CD1c-positive myeloid dendritic cell (primary cell): ENCODE results near the gene CEP85.

Source experiments
- DNase-seq: peaks from one replicate; pipeline ENCODE4 v3.0.0-alpha.2; 2016; ENCODE audit errors: extremely low spot score

The CEP85 gene

DNA sequence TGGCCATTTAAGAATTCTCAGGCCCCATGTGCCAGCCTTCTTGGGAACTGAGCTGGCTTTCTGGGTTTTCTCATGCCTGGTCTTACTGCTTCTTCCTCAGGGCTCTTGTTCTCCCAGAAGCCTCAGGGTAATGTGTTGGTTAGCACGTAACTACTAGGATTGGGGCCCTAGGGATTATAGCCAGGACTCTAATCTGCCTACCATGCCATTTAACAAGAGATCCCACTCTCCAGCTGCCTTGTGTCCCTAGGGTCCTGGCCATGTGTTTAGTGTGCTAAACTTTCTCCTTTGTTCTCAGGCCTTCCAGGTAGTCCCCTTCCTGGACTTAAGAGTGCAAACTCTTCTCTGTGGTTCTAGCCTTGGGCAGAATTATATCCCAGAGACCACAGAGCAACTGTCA lies 43.7 kb downstream of the CEP85 start:
- DNase-seq, result no peak

DNA sequence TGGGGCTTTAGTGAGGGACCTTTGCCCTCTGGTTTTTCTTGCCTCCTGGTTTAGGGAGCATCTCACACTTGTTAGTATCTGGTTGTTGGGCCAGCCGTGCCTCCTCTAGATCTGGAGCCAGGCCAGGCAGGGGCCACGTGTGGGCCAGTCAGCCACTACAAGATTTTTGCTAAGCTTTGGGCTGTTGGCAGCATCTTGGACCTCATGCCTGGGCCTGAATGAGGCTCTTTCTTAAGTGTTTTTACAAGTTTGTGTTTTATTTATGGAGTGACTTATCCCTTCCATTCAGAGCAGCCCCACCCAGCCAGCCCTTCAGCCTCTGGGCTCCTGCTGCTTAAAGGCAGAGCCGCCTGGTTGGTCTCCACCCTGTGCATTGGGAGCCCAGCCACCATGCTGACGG lies 44.3 kb downstream of the CEP85 start:
- DNase-seq, result no peak

DNA sequence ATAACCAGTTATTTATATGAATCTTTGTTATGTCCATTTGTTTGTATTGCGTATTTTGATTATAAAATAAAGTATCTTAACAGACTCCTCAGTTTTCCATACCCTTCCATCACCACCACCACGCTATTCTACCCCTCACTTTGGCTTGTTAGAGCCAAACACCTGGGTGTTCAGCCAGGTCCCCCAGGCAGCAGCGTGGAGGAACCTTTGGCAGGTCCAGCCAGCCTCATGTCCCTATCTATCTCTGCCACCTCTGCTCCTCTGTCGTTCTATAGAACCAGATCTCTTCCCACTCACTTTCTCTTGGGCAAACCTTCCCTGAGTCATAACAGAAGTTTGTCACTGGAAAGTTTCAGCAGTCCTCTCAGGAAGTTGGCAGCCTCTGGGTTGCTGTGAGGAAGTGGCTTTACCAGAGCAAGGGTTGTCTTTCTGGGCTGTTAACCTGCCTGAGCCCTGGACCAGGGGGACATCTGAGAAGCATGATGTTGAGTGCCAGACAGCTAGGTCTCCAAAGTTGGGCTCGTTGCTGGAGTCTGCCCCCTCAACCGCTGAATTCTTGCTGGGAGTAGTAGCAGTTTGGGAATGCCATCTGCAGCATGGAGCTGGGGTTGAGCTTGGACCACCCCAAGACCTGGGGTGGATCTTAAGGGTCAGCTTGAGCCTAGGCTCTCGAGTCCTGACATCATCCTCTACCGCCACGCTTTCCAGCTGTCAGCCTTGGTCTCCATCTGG lies 44.9 kb downstream of the CEP85 start:
- DNase-seq, result peak; percentile 97

DNA sequence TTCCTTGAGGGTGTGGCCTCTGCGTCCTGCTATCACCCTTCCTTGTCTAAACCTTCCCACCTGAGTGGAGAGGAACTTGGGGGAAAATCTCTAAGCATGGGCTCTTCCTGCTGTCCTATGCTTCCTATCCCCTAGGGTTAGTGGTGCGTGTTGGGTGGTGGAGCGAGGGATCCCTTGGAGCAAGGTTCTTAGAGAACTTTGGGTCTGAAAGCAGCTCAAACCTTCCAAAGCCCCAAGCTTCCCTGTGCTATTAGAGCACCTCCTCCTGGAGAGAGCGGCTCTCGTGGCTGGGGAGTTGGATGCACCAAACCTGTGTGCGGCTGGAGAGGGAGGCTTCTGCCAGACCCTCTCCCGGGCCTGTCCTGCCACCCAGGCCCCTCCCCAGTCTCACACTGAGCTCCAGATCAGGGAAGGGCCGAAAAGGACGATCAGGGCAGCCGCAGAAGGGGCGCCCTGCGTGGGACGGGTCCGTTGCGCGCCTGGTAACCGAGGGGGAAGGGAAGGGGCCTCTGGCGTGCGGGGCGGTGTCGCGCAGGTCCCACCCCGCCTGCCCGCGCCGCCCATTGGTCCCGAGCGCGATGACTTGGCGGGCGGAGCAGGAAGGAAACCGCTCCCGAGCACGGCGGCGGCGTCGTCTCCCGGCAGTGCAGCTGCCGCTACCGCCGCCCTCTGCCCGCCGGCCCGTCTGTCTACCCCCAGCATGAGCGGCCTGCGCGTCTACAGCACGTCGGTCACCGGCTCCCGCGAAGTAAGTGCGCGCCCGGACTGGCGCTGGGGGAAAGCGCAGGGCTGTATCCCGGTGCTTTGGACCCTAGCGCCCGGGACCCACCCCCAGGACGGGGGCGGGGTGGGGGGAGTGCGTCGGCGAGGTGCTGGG lies 45.7 kb downstream of the CEP85 start, which contains the start of gene SH3BGRL3:
TSS of gene SH3BGRL3 (plus strand) at position 631 of the 877 bp plus-strand sequence. CDS start at position 701, 70 bp downstream.
- DNase-seq, result peak; percentile 93

GRCh38 chr1:26280333-26281042 lies 46.5 kb downstream of the CEP85 start:
- DNase-seq, result peak; percentile 44

DNA sequence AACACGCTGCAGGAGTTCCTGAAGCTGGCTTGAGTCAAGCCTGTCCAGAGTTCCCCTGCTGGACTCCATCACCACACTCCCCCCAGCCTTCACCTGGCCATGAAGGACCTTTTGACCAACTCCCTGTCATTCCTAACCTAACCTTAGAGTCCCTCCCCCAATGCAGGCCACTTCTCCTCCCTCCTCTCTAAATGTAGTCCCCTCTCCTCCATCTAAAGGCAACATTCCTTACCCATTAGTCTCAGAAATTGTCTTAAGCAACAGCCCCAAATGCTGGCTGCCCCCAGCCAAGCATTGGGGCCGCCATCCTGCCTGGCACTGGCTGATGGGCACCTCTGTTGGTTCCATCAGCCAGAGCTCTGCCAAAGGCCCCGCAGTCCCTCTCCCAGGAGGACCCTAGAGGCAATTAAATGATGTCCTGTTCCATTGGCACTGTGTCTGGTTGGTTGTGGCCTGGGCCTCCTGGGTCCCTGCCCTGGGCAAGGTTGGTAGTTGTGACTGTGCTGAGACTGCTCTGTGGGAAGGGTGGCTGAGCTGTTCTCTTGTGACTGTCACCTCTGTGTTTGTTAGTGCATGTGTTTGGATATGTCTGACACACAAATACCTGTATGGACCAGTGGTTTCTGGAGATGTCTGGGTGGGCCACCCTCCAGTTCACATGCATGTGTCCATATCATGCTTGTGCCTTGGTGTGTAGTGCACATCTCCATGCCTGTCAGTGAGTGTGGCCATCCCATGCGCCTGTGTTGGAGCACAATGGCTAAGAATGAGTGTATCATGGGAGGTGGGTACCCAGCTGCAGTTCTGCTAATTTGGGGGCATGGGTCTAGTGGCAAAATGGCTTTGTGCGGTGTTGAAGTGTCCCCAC lies 47.3 kb downstream of the CEP85 start:
- no peak for DNase-seq

DNA sequence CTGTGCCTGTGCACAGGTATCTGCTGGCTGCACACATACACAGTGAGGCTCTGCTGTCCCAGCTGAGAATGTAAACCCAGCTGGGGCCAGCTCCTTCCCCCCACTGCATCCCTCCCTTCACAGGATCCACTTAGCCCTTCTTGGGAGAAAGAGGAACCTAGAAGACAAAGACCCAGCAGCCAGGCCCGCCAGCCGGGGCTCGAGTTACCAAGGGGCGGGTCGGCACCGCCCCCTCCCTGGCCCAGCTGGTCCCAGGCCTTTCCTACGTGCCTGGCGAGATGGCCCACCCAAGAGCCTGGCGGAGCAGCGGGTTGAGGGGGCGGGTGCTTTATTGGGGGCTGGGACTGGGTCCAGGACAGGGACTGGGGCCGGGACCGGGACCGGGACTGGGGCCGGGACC lies 48.0 kb downstream of the CEP85 start:
- peak; percentile 54 for DNase-seq

DNA sequence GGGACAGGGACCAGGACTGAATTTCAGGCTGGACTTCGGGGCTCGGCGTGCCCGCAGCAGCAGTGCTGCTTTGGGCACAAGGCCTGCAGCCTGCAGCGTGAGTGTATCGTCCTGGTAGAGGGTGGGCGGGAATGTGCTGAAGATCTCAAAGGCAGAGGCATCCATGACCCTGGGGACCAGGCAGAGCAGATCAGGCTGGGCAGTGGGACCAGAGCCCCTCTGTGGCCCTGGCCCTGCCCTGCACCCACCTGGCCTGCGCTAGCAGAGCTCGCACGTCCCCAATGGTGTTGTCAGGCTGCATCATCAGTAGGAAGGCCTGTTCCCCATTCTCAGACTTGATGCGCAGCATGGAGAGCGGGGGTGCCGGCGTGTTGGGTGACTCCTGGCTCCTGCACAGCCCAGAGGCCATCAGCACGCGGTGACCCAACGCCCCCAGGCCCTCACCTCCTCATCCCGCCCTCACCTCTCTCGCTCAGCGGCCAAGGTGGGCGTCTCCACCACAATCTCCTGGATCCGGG lies 48.5 kb downstream of the CEP85 start:
- DNase-seq, result peak; percentile 33

DNA sequence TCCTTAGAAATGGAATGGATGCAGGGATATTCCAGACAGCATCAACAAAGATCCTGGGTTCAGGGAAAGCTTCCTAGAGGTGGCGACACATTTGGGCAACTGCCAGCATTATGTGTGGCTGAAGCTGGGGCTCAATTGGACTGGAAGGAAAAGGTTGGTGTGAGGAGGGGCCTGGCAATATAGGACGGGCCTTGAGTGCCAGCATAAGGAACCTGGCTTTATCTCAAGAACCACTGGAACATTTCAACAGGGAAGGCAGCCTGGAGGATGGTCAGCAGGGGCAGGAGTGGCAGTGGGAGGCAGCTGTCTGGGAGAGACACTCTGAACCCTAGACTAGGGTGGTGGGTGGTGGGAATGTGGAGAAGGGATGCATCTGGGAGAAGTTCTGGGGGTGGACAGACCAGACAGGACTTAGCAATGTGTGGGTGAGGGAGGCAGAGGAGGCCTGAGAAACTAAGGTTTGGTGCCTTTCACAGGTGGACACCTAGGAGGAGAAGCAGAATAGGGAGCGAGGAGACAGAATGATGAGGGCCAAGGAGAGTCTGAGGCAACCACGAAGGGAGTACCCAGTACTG lies 49.4 kb downstream of the CEP85 start:
- no peak for DNase-seq

DNA sequence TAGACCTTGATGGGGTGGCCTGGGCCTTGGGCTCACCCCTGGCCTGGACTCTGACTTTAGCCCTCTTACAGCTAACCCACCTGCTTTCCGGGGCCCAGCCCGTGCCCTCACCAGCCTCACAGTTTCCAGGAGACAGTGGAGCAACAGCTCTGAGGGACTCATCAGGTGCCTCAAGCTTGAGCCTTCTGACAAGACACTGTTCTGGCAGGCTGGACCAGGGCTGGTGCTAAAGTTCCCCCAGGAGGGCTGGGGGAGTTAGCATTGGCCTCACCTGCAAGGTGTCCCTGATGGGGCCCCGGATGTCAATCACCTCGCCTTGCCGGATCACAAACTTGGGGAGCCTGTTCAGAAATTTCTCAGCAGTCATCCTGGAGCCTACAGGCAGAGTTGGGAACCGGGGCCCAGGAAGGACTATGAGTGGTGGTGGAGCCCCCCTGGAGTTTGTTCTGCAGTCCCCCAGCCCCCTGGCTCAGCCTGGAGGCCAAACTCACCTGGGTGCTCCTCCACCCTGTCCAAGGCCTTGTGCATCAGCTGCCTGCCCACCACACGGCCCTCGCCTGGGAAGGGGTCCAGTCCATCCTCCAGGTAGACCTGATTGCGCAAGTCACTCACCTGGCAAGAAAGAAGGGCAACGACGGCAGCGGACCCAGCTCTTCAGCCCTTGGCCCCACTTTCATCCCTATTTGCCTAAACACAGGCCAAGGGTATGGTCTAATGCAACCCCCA lies 50.0 kb downstream of the CEP85 start:
- DNase-seq, result no peak

GRCh38 chr1:26284597-26285347 lies 50.8 kb downstream of the CEP85 start:
- DNase-seq, result peak; percentile 98

GRCh38 chr1:26285366-26286063 lies 51.5 kb downstream of the CEP85 start:
- no peak for DNase-seq

DNA sequence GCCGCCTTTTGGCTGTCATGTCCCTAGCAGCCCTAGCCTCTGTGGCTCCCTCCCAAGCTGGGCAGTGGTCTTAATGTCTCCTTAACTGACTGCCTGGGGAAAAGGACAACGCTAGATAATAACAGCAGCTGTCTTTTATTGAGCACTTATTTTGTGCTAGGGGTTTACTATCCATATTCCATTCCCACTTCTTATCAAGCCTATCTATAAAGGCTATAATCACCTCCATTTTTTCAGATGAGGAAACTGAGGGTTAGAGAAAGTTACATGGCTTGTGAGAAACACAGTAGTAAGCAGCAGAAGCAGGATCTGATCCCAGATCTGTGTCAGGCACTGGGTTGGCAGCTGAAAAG lies 52.0 kb downstream of the CEP85 start:
- DNase-seq, result no peak

DNA sequence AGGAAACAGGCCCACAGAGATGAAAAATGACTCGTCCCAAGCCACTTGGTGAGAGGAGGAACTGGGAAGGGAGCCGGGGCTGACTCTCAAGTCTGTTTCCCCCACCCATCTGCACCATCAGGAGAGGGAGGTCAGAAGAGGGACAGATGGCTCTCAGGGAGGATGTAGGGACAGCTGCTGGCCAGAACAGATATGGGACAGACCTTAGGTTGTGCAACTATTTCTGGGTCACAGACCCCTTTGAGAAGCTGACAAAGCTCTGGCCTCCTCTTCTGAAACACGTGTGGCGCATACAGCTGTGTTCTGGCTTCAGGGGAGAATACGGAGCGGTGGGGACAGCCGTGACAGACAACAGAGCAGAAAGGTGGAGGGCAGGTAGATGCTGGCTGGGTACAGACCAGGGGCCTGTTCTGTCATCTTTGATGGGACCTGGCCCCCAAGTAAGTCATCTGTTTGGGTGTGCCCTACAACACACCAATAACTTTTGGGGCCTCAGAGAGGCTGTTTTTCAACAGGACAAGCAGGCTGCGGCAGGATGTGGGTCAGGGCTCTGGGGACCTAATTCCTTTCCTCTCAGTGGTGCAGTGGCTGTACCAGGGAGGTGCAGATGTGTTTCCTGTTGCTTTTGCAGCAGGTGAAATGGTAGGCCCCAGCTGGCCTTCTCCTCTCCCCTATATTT lies 53.2 kb downstream of the CEP85 start:
- peak; percentile 88 for DNase-seq

DNA sequence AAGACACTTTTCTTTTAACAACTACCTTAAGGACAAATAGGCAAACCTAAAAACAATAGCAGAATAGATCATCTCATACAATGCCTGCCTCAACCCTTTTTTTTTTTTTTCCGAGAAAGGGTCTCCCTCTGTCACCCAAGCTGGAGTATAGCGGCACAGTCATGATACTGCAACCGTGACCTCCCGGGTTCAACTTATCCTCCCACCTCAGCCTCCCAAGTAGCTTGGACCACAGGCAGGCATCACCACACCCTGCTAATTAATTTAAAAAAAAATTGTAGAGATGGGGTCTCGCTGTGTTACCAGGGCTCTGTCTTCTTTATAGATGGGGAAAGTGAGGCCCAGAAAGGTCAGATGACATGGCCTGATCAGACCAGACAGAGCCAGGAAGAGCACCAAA lies 53.8 kb downstream of the CEP85 start:
- DNase-seq, result no peak

- peak; percentile 84 for DNase-seq
These were observed 54.4 kb downstream of the CEP85 start for GRCh38 chr1:26288311-26288941.

GRCh38 chr1:26289158-26290059 lies 55.4 kb downstream of the CEP85 start:
- DNase-seq, result peak; percentile 94
